ENCODE results near the gene FAM200B. TPM values are rescaled to one million over a fixed set of nuclear protein-coding genes. Genes with fewer than 3 reads are reported as not detected.

FAM200B gene
- total RNA-seq, 1 experiment from 2014 or later: 29.0 TPM

DNA sequence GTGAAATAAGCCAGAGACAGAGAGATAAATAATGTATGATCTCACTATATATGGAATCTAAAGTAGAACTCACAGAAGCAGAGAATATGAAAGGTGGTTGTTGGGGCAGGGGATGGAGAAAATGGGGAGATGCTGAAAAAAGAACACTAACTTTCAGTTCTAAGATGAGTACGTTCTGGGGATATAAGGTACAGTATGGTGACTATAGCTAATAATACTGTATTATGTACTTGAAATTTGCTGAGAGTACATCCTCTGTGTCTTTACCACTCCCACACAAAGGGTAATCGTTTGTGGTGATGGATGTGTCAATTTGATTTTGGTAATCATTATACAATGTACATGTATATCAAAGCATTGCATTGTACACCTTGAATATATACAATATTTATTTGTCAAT, 33.0 kb upstream of the FAM200B start:
- Histone ChIP-seq H3K36me3 (ENCODE audit: insufficient read depth, low read length, poor library complexity, severe bottlenecking) (no peaks in the 10 kb centered on the region), H3K27me3 (replicated peaks; ENCODE audit: insufficient read depth, low read depth, low read length, poor library complexity) (no peaks in the 10 kb centered on the region), H3K27ac (ENCODE audit: low read depth, low read length, poor library complexity, severe bottlenecking) (no peak overlapping the region), H3K4me3 (ENCODE audit: low read depth, low read length, poor library complexity, severe bottlenecking) (no peak overlapping the region), H3K4me1 (ENCODE audit: insufficient read depth, low read length, poor library complexity, severe bottlenecking) (peaks cover 36% of the 10 kb centered on the region), H3K9me3 (ENCODE audit: low read depth, low read length, poor library complexity, severe bottlenecking) (no peaks in the 10 kb centered on the region)
- ChIA-PET POLR2A (ENCODE audit: low non-redundant PET) (no interaction called here), CTCF (no interaction called here)
- no TSS peak for BruUV-seq (replicated peaks)
- TF ChIP-seq EZH2 (IDR thresholded peaks at IDR 0.05; ENCODE audit: borderline replicate concordance, low read depth, low read length, poor library complexity, severe bottlenecking): no peak
- TF ChIP-seq, protein P1, sequence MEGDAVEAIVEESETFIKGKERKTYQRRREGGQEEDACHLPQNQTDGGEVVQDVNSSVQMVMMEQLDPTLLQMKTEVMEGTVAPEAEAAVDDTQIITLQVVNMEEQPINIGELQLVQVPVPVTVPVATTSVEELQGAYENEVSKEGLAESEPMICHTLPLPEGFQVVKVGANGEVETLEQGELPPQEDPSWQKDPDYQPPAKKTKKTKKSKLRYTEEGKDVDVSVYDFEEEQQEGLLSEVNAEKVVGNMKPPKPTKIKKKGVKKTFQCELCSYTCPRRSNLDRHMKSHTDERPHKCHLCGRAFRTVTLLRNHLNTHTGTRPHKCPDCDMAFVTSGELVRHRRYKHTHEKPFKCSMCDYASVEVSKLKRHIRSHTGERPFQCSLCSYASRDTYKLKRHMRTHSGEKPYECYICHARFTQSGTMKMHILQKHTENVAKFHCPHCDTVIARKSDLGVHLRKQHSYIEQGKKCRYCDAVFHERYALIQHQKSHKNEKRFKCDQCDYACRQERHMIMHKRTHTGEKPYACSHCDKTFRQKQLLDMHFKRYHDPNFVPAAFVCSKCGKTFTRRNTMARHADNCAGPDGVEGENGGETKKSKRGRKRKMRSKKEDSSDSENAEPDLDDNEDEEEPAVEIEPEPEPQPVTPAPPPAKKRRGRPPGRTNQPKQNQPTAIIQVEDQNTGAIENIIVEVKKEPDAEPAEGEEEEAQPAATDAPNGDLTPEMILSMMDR (conservative IDR thresholded peaks at IDR 0.05; ENCODE audit: low read depth, low read length): no peak
- intact Hi-C loops (cut with micrococcal nuclease; ENCODE audit: unreplicated experiment): no loop called here
- DNase-seq (ENCODE audit: low spot score): no peak

DNA sequence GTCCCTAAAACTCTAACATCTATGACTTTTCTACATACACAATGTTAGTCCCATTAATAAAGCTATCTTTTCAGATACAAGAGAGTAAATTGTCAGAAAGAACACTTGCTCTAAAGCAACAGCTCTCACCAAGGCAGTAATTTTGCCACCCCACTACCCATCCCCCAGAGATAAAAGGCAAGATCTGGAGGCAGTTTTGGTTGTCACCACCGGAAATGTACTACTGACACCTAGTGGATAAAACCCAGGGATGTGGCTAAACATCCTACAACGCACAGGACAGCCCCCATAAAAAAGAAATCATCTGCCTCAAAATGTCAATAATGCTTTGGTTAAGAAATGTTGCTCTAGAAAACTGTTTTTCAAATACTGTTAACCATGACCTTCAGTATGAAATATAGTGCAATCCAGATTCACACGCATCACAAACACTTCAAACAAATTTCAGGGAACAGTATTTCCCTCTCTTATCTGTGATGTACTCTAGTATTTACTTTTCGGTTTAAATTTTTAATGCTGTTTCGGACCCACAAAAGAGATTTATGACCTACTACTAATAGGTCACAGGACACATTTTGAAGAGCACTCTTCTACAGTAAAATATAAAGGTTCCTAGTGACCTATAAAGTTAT, 31.6 kb upstream of the FAM200B start:
- peaks cover 36% of the 10 kb centered on the region for H3K4me1 ChIP-seq (ENCODE audit: insufficient read depth, low read length, poor library complexity, severe bottlenecking)
- intact Hi-C loops (cut with micrococcal nuclease; ENCODE audit: unreplicated experiment): loop anchor here (1.0 to 2.0 kb wide), 2 partner anchors 171 to 411 kb away; no protein-coding TSS in a partner anchor
- TF ChIP-seq, protein P1 (conservative IDR thresholded peaks at IDR 0.05; ENCODE audit: low read depth, low read length): peak; percentile 82
- no peak for TF ChIP-seq EZH2 (IDR thresholded peaks at IDR 0.05; ENCODE audit: borderline replicate concordance, low read depth, low read length, poor library complexity, severe bottlenecking)
- H3K27ac ChIP-seq (ENCODE audit: low read depth, low read length, poor library complexity, severe bottlenecking): peak overlapping the region; percentile 41
- no peak overlapping the region for H3K4me3 ChIP-seq (ENCODE audit: low read depth, low read length, poor library complexity, severe bottlenecking)
- no peaks in the 10 kb centered on the region for H3K9me3 ChIP-seq (ENCODE audit: low read depth, low read length, poor library complexity, severe bottlenecking)
- H3K36me3 ChIP-seq (ENCODE audit: insufficient read depth, low read length, poor library complexity, severe bottlenecking): no peaks in the 10 kb centered on the region
- ChIA-PET POLR2A (ENCODE audit: low non-redundant PET) (interaction anchor here (0.6 kb wide), 1 partner anchor 10 kb away, joined by 9 read pairs; no protein-coding TSS in a partner anchor), CTCF (interaction anchor here (0.6 kb wide), 1 partner anchor 170 kb away, joined by 5 read pairs; no protein-coding TSS in a partner anchor)
- peak; percentile 87 for DNase-seq (ENCODE audit: low spot score)
- no peaks in the 10 kb centered on the region for H3K27me3 ChIP-seq (replicated peaks; ENCODE audit: insufficient read depth, low read depth, low read length, poor library complexity)
- BruUV-seq (replicated peaks): no TSS peak

DNA sequence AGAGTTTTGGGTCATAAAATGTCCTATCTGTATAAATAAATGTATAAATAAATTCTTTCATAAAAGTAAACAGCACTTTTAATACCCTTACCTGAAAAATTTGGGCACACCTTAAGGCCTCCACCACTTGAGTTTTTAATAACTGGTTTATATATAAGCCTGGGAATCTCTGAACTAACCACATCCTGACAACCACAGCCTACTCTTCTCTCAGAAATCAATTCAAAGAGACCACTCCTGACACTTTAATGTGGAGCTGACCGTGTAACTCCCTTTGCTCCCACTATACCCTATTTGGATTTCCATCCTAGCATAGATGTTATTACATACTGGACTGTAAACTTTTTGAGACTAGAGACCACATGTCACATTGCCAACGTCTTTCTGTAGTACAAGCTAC, 30.0 kb upstream of the FAM200B start:
- peak overlapping the region; percentile 73 for H3K4me3 ChIP-seq (ENCODE audit: low read depth, low read length, poor library complexity, severe bottlenecking)
- POLR2A ChIA-PET (ENCODE audit: low non-redundant PET): no interaction called here
- BruUV-seq (replicated peaks): no TSS peak
- no peak for DNase-seq (ENCODE audit: low spot score)
- TF ChIP-seq, protein P1 (conservative IDR thresholded peaks at IDR 0.05; ENCODE audit: low read depth, low read length): no peak
- TF ChIP-seq EZH2 (IDR thresholded peaks at IDR 0.05; ENCODE audit: borderline replicate concordance, low read depth, low read length, poor library complexity, severe bottlenecking): no peak
- CTCF ChIA-PET: no interaction called here
- H3K27me3 ChIP-seq (replicated peaks; ENCODE audit: insufficient read depth, low read depth, low read length, poor library complexity): no peaks in the 10 kb centered on the region
- H3K4me1 ChIP-seq (ENCODE audit: insufficient read depth, low read length, poor library complexity, severe bottlenecking): peaks cover 45% of the 10 kb centered on the region
- no peaks in the 10 kb centered on the region for H3K9me3 ChIP-seq (ENCODE audit: low read depth, low read length, poor library complexity, severe bottlenecking)
- H3K36me3 ChIP-seq (ENCODE audit: insufficient read depth, low read length, poor library complexity, severe bottlenecking): no peaks in the 10 kb centered on the region
- peak overlapping the region; percentile 81 for H3K27ac ChIP-seq (ENCODE audit: low read depth, low read length, poor library complexity, severe bottlenecking)
- intact Hi-C loops (cut with micrococcal nuclease; ENCODE audit: unreplicated experiment): loop anchor here (2.0 kb wide), 1 partner anchor 413 kb away; no protein-coding TSS in a partner anchor
